ENCODE results near the gene NKX1-2. TPM values are rescaled to one million over a fixed set of nuclear protein-coding genes. Genes with fewer than 3 reads are reported as not detected.
"Not testable (repeated sequence)": the region's sequence is repeated elsewhere in the genome, so short reads cannot be mapped to it uniquely, and the experiment has no call there.

NKX1-2 gene
- polyA plus RNA-seq, 1 of the 3 experiments (the other 2 are of a cell fraction), result not detected

- DNase-seq, result no peak
- Histone ChIP-seq H3K27ac (ENCODE audit: low read depth in 2 of 2, low read length in 1 of 2) (no peak overlapping the region), H3K9me3 (no peaks in the 10 kb centered on the region), H3K79me2 (ENCODE audit: insufficient read depth) (no peaks in the 10 kb centered on the region), H3K9ac (no peak overlapping the region), H3K4me1 (ENCODE audit: control insufficient read depth in 1 of 2, insufficient read depth in 2 of 2, low read depth in 1 of 2, low read length in 1 of 2) (no peaks in the 10 kb centered on the region), H3K27me3 (ENCODE audit: insufficient read depth) (no peaks in the 10 kb centered on the region), H3F3A (replicated peaks; ENCODE audit: insufficient read depth) (no peaks in the 10 kb centered on the region), H3K4me2 (no peak overlapping the region), H3K36me3 (replicated peaks in 1 of 2; ENCODE audit: control insufficient read depth in 1 of 2, insufficient read depth in 2 of 2, low read length in 1 of 2) (no peaks in the 10 kb centered on the region), H3K4me3 (ENCODE audit: low read depth in 2 of 2, low read length in 1 of 2) (no peak overlapping the region), H3K9me2 (no peaks in the 10 kb centered on the region), H4K20me1 (ENCODE audit: insufficient read depth) (no peaks in the 10 kb centered on the region), H2AFZ (ENCODE audit: low read depth) (no peak overlapping the region)
- CTCF ChIA-PET, result no interaction called here
- WGBS (ENCODE audit: low lambda C conversion rate), result 72% methylated on average over 8 of the region's 8 CpGs
- POLR2A ChIA-PET, result no interaction called here
- TF ChIP-seq IRF3 (IDR thresholded peaks at IDR 0.05; ENCODE audit: low read depth, low read length) (no peak), ZBTB33 (IDR thresholded peaks at IDR 0.05; ENCODE audit: borderline replicate concordance, low read depth) (no peak), EP300 (IDR thresholded peaks at IDR 0.05; ENCODE audit: borderline replicate concordance in 1 of 2, low read depth in 1 of 2, low read length in 1 of 2) (no peak), PBX3 (IDR thresholded peaks at IDR 0.05) (no peak), MAX (IDR thresholded peaks at IDR 0.05; ENCODE audit: low read depth) (no peak), REST (IDR thresholded peaks at IDR 0.05; ENCODE audit: low read depth, low read length) (no peak), MXI1 (IDR thresholded peaks at IDR 0.05; ENCODE audit: low read depth, low read length) (no peak), RCOR1 (IDR thresholded peaks at IDR 0.05; ENCODE audit: low read length) (no peak)
Observed at GRCh38 chr10:124436191-124436638, 13.6 kb downstream of the NKX1-2 start.

GRCh38 chr10:124435683-124436082 is 14.2 kb downstream of the NKX1-2 start:
- H3K9me2 ChIP-seq; H3K4me3 ChIP-seq (ENCODE audit: low read depth in 2 of 2, low read length in 1 of 2); H4K20me1 ChIP-seq (ENCODE audit: insufficient read depth); H3K9ac ChIP-seq; H3F3A ChIP-seq (replicated peaks; ENCODE audit: insufficient read depth); H3K27me3 ChIP-seq (ENCODE audit: insufficient read depth); H3K4me1 ChIP-seq (ENCODE audit: control insufficient read depth in 1 of 2, insufficient read depth in 2 of 2, low read depth in 1 of 2, low read length in 1 of 2); H3K79me2 ChIP-seq (ENCODE audit: insufficient read depth); H3K4me2 ChIP-seq; H3K36me3 ChIP-seq (replicated peaks in 1 of 2; ENCODE audit: control insufficient read depth in 1 of 2, insufficient read depth in 2 of 2, low read length in 1 of 2); H3K27ac ChIP-seq (ENCODE audit: low read depth in 2 of 2, low read length in 1 of 2); H2AFZ ChIP-seq (ENCODE audit: low read depth); POLR2A ChIA-PET; DNase-seq; H3K9me3 ChIP-seq: not testable (repeated sequence)
- WGBS (ENCODE audit: low lambda C conversion rate), result 83% methylated on average over 4 of the region's 4 CpGs
- CTCF ChIA-PET, result interaction anchor here (1.4 kb wide), 1 partner anchor 18 kb away, joined by 3 read pairs; no protein-coding TSS in a partner anchor

Measured in SK-N-SH (cell line).